HEK293 (cell line): ENCODE measurements around the gene RSPH1.

ENCODE experiments used
- KLF1 ChIP-seq: fragments of 450-650 bp; formaldehyde crosslinking; IDR thresholded peaks from 2 replicates; pipeline ENCODE4 v1.5.1; 2016; ENCODE audit warnings: missing biosample characterization, missing genetic modification characterization
- MYNN ChIP-seq: fragments of 450-650 bp; formaldehyde crosslinking; IDR thresholded peaks from 2 replicates; pipeline ENCODE4 v1.5.1; 2016; ENCODE audit warnings: missing biosample characterization, missing genetic modification characterization, borderline replicate concordance
- SP3 ChIP-seq: fragments of 450-650 bp; formaldehyde crosslinking; IDR thresholded peaks from 2 replicates; pipeline ENCODE4 v1.5.1; 2016; ENCODE audit warnings: missing biosample characterization, missing genetic modification characterization
- ZNF660 ChIP-seq: fragments of 450-650 bp; IDR thresholded peaks from 2 replicates; pipeline ENCODE4 v1.5.1; 2018; ENCODE audit warnings: missing biosample characterization, mild to moderate bottlenecking, missing genetic modification characterization
- ZNF677 ChIP-seq: fragments of 450-650 bp; IDR thresholded peaks from 2 replicates; pipeline ENCODE4 v1.5.0; 2018; ENCODE audit warnings: missing biosample characterization, mild to moderate bottlenecking, missing genetic modification characterization, moderate library complexity
- TF ChIP-seq, protein P1 (sequence below): fragments of 450-650 bp; formaldehyde crosslinking; IDR thresholded peaks from 2 replicates; pipeline ENCODE4 v1.5.1; 2016; ENCODE audit warnings: missing biosample characterization, missing genetic modification characterization

- TF ChIP-seq ZNF660: no peak
- TF ChIP-seq SP3: no peak
- no peak for TF ChIP-seq ZNF677 (tag by site-specific recombination)
- TF ChIP-seq, protein P1, sequence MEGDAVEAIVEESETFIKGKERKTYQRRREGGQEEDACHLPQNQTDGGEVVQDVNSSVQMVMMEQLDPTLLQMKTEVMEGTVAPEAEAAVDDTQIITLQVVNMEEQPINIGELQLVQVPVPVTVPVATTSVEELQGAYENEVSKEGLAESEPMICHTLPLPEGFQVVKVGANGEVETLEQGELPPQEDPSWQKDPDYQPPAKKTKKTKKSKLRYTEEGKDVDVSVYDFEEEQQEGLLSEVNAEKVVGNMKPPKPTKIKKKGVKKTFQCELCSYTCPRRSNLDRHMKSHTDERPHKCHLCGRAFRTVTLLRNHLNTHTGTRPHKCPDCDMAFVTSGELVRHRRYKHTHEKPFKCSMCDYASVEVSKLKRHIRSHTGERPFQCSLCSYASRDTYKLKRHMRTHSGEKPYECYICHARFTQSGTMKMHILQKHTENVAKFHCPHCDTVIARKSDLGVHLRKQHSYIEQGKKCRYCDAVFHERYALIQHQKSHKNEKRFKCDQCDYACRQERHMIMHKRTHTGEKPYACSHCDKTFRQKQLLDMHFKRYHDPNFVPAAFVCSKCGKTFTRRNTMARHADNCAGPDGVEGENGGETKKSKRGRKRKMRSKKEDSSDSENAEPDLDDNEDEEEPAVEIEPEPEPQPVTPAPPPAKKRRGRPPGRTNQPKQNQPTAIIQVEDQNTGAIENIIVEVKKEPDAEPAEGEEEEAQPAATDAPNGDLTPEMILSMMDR: no peak
- TF ChIP-seq MYNN (tag by site-specific recombination): no peak
- no peak for TF ChIP-seq KLF1
Observed at GRCh38 chr21:42531771-42532170, 35.7 kb upstream of the RSPH1 start.
